Ishikawa (cell line): Measurements from ENCODE around the gene GLDC.

ENCODE experiments used
- CEBPB ChIP-seq: IDR thresholded peaks from 2 replicates; pipeline ENCODE4 v1.6.1; 2012
- CREB1 ChIP-seq: IDR thresholded peaks from 2 replicates; pipeline ENCODE4 v1.6.1; 2012; ENCODE audit warnings: low read depth
- EP300 ChIP-seq: IDR thresholded peaks from 2 replicates; pipeline ENCODE4 v1.6.1; 2012; ENCODE audit warnings: borderline replicate concordance
- MAX ChIP-seq: IDR thresholded peaks from 2 replicates; pipeline ENCODE4 v1.6.1; 2012
- NFIC ChIP-seq: IDR thresholded peaks from 2 replicates; pipeline ENCODE4 v1.6.1; 2012
- RAD21 ChIP-seq: IDR thresholded peaks from 2 replicates; pipeline ENCODE4 v1.6.1; 2012; ENCODE audit warnings: low read depth
- TAF1 ChIP-seq: IDR thresholded peaks from 2 replicates; pipeline ENCODE4 v1.6.1; 2012; ENCODE audit warnings: low read depth, mild to moderate bottlenecking
- USF1 ChIP-seq: IDR thresholded peaks from 2 replicates; pipeline ENCODE4 v1.6.1; 2012
- YY1 ChIP-seq: IDR thresholded peaks from 2 replicates; pipeline ENCODE4 v1.6.1; 2012; ENCODE audit warnings: low read depth
- TF ChIP-seq, protein P1 (sequence below): IDR thresholded peaks from 2 replicates; pipeline ENCODE4 v1.6.1; 2012; ENCODE audit warnings: low read depth, mild to moderate bottlenecking

- TF ChIP-seq CREB1 (no peak), EP300 (no peak), MAX (no peak), RAD21 (no peak), USF1 (no peak), CEBPB (no peak), TAF1 (no peak), NFIC (no peak), YY1 (no peak)
- TF ChIP-seq, protein P1, sequence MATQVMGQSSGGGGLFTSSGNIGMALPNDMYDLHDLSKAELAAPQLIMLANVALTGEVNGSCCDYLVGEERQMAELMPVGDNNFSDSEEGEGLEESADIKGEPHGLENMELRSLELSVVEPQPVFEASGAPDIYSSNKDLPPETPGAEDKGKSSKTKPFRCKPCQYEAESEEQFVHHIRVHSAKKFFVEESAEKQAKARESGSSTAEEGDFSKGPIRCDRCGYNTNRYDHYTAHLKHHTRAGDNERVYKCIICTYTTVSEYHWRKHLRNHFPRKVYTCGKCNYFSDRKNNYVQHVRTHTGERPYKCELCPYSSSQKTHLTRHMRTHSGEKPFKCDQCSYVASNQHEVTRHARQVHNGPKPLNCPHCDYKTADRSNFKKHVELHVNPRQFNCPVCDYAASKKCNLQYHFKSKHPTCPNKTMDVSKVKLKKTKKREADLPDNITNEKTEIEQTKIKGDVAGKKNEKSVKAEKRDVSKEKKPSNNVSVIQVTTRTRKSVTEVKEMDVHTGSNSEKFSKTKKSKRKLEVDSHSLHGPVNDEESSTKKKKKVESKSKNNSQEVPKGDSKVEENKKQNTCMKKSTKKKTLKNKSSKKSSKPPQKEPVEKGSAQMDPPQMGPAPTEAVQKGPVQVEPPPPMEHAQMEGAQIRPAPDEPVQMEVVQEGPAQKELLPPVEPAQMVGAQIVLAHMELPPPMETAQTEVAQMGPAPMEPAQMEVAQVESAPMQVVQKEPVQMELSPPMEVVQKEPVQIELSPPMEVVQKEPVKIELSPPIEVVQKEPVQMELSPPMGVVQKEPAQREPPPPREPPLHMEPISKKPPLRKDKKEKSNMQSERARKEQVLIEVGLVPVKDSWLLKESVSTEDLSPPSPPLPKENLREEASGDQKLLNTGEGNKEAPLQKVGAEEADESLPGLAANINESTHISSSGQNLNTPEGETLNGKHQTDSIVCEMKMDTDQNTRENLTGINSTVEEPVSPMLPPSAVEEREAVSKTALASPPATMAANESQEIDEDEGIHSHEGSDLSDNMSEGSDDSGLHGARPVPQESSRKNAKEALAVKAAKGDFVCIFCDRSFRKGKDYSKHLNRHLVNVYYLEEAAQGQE: no peak
These were observed 146.5 kb downstream of the GLDC start for GRCh38 chr9:6498982-6499381.
